Upper lobe of right lung (tissue), 1 donor: ENCODE measurements around the gene MAOA. TPM values are rescaled to one million over a fixed set of nuclear protein-coding genes. Genes with fewer than 3 reads are reported as not detected.

ENCODE experiments used
- ATAC-seq: fragments of 200-7000 bp; cut with Tn5 transposase; one replicate; pipeline ENCODE4 v1.9.1; 2020; ENCODE audit warnings: mild to moderate bottlenecking, moderate library complexity
- DNase-seq: peaks from one replicate; pipeline ENCODE4 v3.0.0-alpha.2; 2020
- H3K27ac ChIP-seq: fragments of 200-600 bp; one replicate; pipeline ENCODE4 v1.8.0; 2022
- H3K27me3 ChIP-seq: fragments of 200-600 bp; one replicate; pipeline ENCODE4 v1.8.0; 2022; ENCODE audit warnings: mild to moderate bottlenecking
- H3K36me3 ChIP-seq: fragments of 200-600 bp; one replicate; pipeline ENCODE4 v1.8.0; 2022
- H3K4me1 ChIP-seq: fragments of 200-600 bp; one replicate; pipeline ENCODE4 v1.8.0; 2022
- H3K4me3 ChIP-seq: fragments of 200-600 bp; one replicate; pipeline ENCODE4 v1.8.0; 2022; ENCODE audit warnings: mild to moderate bottlenecking
- H3K9me3 ChIP-seq: fragments of 200-600 bp; one replicate; pipeline ENCODE4 v1.8.0; 2022
- CTCF ChIP-seq: fragments of 200-600 bp; IDR thresholded peaks from one replicate; pipeline ENCODE4 v1.8.0; 2022; ENCODE audit warnings: antibody characterized with exemption
- intact Hi-C: fragments of 100-400 bp; cut with DNase I; formaldehyde crosslinking; loops from one replicate; pipeline ENCODE4 v1.11.0; 2022
- total RNA-seq: library from RNA; stranded (reverse); fragmentation: NEBNext Ultra II Directional; extraction: Animal tissue kit (Norgen Biotek cat#: 25700); gene quantifications from one replicate; pipeline ENCODE4 v1.2.1, GENCODE V29; 2021
- donor health status: DM: no; HTN: yes; CAD: no; lungs with severe emphysema.

Gene MAOA
- total RNA-seq, 1 donor from 2014 or later = 176 TPM

DNA sequence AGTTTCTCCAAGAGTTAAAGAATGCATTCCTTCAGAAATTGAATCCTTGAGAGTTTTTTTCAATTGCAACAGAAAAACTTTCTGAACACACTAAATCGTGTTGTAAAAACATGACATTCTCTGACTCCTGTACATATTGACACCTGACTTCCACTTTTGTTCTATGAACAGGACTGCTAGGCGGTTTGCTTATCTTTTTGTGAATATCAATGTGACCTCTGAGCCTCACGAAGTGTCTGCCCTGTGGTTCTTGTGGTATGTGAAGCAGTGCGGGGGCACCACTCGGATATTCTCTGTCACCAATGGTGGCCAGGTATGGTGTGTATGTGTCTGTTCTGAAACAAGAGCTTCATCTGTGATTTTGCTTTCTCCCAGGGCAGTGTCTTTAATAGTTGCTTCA lies 71.9 kb downstream of the MAOA start:
- no peak for DNase-seq
- H3K4me1 ChIP-seq = no peaks in the 10 kb centered on the region
- no peak overlapping the region for H3K4me3 ChIP-seq
- H3K27me3 ChIP-seq = no peaks in the 10 kb centered on the region
- H3K36me3 ChIP-seq = no peaks in the 10 kb centered on the region
- ATAC-seq = no peak
- no peak overlapping the region for H3K27ac ChIP-seq
- TF ChIP-seq CTCF = no peak
- H3K9me3 ChIP-seq = no peaks in the 10 kb centered on the region
- intact Hi-C loops = no loop called here

DNA sequence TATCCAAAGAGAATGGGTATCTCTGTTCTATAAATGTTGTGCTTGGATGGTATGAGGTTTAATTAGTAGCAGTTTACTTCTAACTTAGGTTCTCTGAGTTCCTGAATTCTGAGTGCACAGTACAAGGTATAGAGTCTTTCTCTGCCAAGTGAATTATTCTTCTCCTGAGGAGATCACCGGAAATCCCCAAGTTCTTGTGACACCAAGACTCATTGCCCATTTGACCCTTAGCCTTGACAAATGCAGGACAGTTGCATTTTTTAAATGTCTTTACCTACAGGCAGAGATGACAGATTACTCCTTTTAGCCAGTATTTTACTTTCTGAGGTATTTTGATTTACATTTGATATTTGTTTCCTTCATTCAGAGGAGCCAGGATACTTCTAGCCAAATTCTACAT lies 72.9 kb downstream of the MAOA start:
- no peaks in the 10 kb centered on the region for H3K36me3 ChIP-seq
- intact Hi-C loops = no loop called here
- DNase-seq (no peak), ATAC-seq (no peak)
- no peak overlapping the region for H3K27ac ChIP-seq
- H3K4me1 ChIP-seq = no peaks in the 10 kb centered on the region
- no peak for TF ChIP-seq CTCF
- H3K9me3 ChIP-seq = no peaks in the 10 kb centered on the region
- no peak overlapping the region for H3K4me3 ChIP-seq
- H3K27me3 ChIP-seq = no peaks in the 10 kb centered on the region

- intact Hi-C loops = no loop called here
- no peak overlapping the region for H3K4me3 ChIP-seq
- H3K9me3 ChIP-seq = no peaks in the 10 kb centered on the region
- peaks cover under 1% of the 10 kb centered on the region for H3K36me3 ChIP-seq
- H3K27ac ChIP-seq = no peak overlapping the region
- H3K27me3 ChIP-seq = no peaks in the 10 kb centered on the region
- no peak for TF ChIP-seq CTCF
- DNase-seq (no peak), ATAC-seq (no peak)
- H3K4me1 ChIP-seq = no peaks in the 10 kb centered on the region
Observed at GRCh38 chrX:43731086-43731485, 75.0 kb downstream of the MAOA start.

- H3K36me3 ChIP-seq = peaks cover 3% of the 10 kb centered on the region
- H3K4me1 ChIP-seq = no peaks in the 10 kb centered on the region
- TF ChIP-seq CTCF = no peak
- no peak overlapping the region for H3K27ac ChIP-seq
- ATAC-seq = no peak
- intact Hi-C loops = no loop called here
- H3K9me3 ChIP-seq = no peaks in the 10 kb centered on the region
- no peak overlapping the region for H3K4me3 ChIP-seq
- no peaks in the 10 kb centered on the region for H3K27me3 ChIP-seq
- no peak for DNase-seq
Observed at GRCh38 chrX:43733699-43734098, 77.6 kb downstream of the MAOA start.

DNA sequence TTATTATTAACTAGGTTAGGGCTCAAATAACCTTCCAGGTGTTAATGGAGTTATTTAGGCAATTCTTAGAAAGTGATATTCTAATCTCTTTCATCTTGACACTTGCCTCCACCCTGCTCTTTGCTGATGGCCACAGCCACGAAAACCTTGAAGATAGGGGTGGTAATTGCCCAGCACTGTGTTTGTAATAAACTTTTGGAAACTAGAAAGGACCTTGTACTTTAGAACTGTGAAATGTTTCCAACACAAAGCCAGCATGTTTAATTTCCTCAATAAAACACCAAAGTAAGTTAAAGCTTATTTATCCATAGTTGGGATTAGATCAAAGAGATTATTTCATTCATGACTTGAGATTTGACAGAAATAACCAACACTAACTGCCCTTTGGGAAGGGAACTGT lies 78.3 kb downstream of the MAOA start:
- Histone ChIP-seq H3K27ac (no peak overlapping the region), H3K4me3 (no peak overlapping the region), H3K27me3 (no peaks in the 10 kb centered on the region), H3K36me3 (peaks cover 3% of the 10 kb centered on the region), H3K4me1 (no peaks in the 10 kb centered on the region), H3K9me3 (no peaks in the 10 kb centered on the region)
- DNase-seq (no peak), ATAC-seq (no peak)
- TF ChIP-seq CTCF = no peak
- intact Hi-C loops = no loop called here

GRCh38 chrX:43735534-43735933 lies 79.4 kb downstream of the MAOA start:
- ATAC-seq = no peak
- H3K4me3 ChIP-seq = no peak overlapping the region
- DNase-seq = no peak
- H3K27me3 ChIP-seq = no peaks in the 10 kb centered on the region
- H3K9me3 ChIP-seq = no peaks in the 10 kb centered on the region
- no peak overlapping the region for H3K27ac ChIP-seq
- no peaks in the 10 kb centered on the region for H3K4me1 ChIP-seq
- no peak for TF ChIP-seq CTCF
- peaks cover 3% of the 10 kb centered on the region for H3K36me3 ChIP-seq
- intact Hi-C loops = no loop called here
